Vagina (tissue), 2 donors: Measurements from ENCODE around the gene PTPRF. TPM values are rescaled to one million over a fixed set of nuclear protein-coding genes. Genes with fewer than 3 reads are reported as not detected.

Experiments used
- DNase-seq, 2 donors: peaks; one replicate each; pipeline ENCODE4 v3.0.0-alpha.2; 2017; ENCODE audit errors: extremely low spot score in 2 of 2
- H3K27ac ChIP-seq: fragments of 200-600 bp; sonication (generic); one replicate; pipeline ENCODE4 v1.5.1; 2019
- H3K27me3 ChIP-seq: fragments of 200-600 bp; sonication (generic); one replicate; pipeline ENCODE4 v1.5.1; 2019
- H3K36me3 ChIP-seq, 2 donors: fragments of 200-600 bp; sonication (generic); one replicate each; pipeline ENCODE4 v1.5.1; 2017 to 2019
- H3K4me1 ChIP-seq: fragments of 200-600 bp; sonication (generic); one replicate; pipeline ENCODE4 v1.5.1; 2019
- H3K4me3 ChIP-seq, 2 donors: fragments of 200-600 bp; sonication (generic); 1 replicate in 1 of 2; 2 replicates in 1 of 2; pipeline ENCODE4 v1.5.1; 2016 to 2019
- H3K9me3 ChIP-seq: fragments of 200-600 bp; sonication (generic); one replicate; pipeline ENCODE4 v1.5.1; 2019
- POLR2A ChIP-seq, 2 donors: fragments of 450-650 bp; IDR thresholded peaks; one replicate each; pipeline ENCODE4 v1.6.1; 2017; ENCODE audit warnings: antibody characterized with exemption in 2 of 2, mild to moderate bottlenecking in 2 of 2, moderate library complexity in 2 of 2
- POLR2AphosphoS5 ChIP-seq, 2 donors: sonication (generic); formaldehyde crosslinking; IDR thresholded peaks; one replicate each; pipeline ENCODE4 v1.9.0; 2017; ENCODE audit warnings: antibody characterized with exemption in 2 of 2, mild to moderate bottlenecking in 2 of 2, low read depth in 1 of 2; ENCODE audit not compliant: insufficient read depth in 1 of 2
- intact Hi-C: fragments of 100-400 bp; cut with DNase I; formaldehyde crosslinking; loops from one replicate; pipeline ENCODE4 v1.15.1; 2023
- total RNA-seq: library from RNA; depleted of rRNA; stranded (reverse); fragments of >200 nt; gene quantifications from one replicate; pipeline ENCODE4 v1.2.3, GENCODE V29; 2016
- TF ChIP-seq, protein P1 (sequence below), 3 experiments: fragments of 450-650 bp in 2 of 3; fragments of 200-600 bp in 1 of 3; sonication (generic) in 1 of 3; IDR thresholded peaks; one replicate each; pipeline ENCODE4 v1.5.1; 2017 to 2019; ENCODE audit warnings: antibody characterized with exemption in 3 of 3, mild to moderate bottlenecking in 2 of 3, moderate library complexity in 2 of 3

PTPRF gene
- total RNA-seq, 1 donor from 2014 or later: 139 TPM

DNA sequence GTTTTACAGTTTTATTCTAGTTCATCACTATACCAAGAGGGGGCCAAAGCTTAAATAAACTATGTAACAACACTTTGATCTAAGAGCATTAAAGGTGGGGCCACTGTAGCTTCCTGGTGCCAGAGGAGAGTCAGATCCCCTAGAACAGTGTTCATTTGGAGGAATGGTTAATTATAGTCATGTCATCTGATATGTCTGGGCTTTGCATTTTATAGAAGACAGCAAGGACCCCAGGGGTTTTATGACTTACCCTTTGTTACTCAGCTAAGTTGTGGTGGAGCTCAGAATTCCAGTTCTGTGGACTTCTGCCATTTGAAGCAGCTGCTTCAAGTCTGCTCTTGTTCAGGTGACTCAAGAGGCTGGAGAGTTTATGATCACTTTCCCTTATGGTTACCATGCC, 135.9 kb downstream of the PTPRF start:
- intact Hi-C loops: no loop called here
- no peaks in the 10 kb centered on the region for H3K9me3 ChIP-seq
- no peak overlapping the region for H3K4me3 ChIP-seq
- H3K27me3 ChIP-seq: no peaks in the 10 kb centered on the region
- peaks cover 11% of the 10 kb centered on the region for H3K4me1 ChIP-seq
- no peak for DNase-seq
- TF ChIP-seq POLR2AphosphoS5 (IDR thresholded peaks at IDR 0.05; ENCODE audit: insufficient read depth in 1 of 2, low read depth in 1 of 2): peak in 1 of 2 donors; percentile 38
- no peak for TF ChIP-seq POLR2A (IDR thresholded peaks at IDR 0.05)
- H3K27ac ChIP-seq: no peak overlapping the region
- H3K36me3 ChIP-seq: peaks cover 3 to 99% of the 10 kb centered on the region in 2 donors

DNA sequence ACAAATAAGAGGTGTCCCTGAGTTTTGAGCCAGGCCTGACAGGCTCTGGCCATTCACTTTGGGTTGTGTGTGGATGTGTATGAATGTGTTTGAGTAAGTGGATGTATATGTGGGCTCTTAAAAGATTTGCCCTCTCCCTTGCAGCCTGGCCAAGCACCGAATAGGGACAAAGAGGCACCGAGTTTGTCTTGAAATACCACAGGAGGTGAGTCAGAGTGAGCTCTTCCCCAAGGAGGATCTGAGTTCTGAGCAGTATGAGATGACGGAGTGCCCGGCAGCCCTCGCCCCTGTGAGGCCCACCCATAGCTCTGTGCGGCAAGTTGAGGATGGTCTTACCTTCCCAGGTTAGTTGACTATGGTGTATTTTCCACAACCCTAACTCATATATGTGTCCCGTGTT, 138.3 kb downstream of the PTPRF start:
- TF ChIP-seq POLR2A (IDR thresholded peaks at IDR 0.05): no peak
- TF ChIP-seq, protein P1, sequence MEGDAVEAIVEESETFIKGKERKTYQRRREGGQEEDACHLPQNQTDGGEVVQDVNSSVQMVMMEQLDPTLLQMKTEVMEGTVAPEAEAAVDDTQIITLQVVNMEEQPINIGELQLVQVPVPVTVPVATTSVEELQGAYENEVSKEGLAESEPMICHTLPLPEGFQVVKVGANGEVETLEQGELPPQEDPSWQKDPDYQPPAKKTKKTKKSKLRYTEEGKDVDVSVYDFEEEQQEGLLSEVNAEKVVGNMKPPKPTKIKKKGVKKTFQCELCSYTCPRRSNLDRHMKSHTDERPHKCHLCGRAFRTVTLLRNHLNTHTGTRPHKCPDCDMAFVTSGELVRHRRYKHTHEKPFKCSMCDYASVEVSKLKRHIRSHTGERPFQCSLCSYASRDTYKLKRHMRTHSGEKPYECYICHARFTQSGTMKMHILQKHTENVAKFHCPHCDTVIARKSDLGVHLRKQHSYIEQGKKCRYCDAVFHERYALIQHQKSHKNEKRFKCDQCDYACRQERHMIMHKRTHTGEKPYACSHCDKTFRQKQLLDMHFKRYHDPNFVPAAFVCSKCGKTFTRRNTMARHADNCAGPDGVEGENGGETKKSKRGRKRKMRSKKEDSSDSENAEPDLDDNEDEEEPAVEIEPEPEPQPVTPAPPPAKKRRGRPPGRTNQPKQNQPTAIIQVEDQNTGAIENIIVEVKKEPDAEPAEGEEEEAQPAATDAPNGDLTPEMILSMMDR (IDR thresholded peaks at IDR 0.05): no peak
- TF ChIP-seq POLR2AphosphoS5 (IDR thresholded peaks at IDR 0.05; ENCODE audit: insufficient read depth in 1 of 2, low read depth in 1 of 2): no peak
- H3K9me3 ChIP-seq: no peaks in the 10 kb centered on the region
- peaks cover 3 to 93% of the 10 kb centered on the region in 2 donors for H3K36me3 ChIP-seq
- no peak for DNase-seq
- peaks cover 13% of the 10 kb centered on the region for H3K4me1 ChIP-seq
- no peak overlapping the region for H3K27ac ChIP-seq
- no peaks in the 10 kb centered on the region for H3K27me3 ChIP-seq
- H3K4me3 ChIP-seq: no peak overlapping the region
- intact Hi-C loops: no loop called here

DNA sequence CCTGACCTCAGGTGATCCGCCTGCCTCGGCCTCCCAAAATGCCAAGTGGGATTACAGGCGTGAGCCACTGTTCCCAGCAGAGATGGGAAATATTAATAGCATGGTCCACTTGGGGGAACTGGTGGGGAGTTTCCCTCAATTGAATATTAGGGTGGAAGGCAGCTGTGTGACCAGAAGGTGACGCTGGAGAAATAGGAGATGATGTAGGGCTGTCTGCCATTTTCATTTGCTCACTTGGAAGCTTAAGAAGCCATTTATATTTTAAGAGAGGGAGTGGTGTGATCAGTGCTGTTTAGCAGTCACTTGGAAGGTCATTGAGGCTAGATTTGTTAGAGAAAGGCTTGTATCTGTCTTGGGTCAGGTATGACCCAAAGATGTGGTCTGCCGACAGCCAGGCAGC, 139.2 kb downstream of the PTPRF start:
- DNase-seq: no peak
- peaks cover 17% of the 10 kb centered on the region for H3K4me1 ChIP-seq
- no peaks in the 10 kb centered on the region for H3K27me3 ChIP-seq
- H3K27ac ChIP-seq: no peak overlapping the region
- no peaks in the 10 kb centered on the region for H3K9me3 ChIP-seq
- peaks cover 3 to 93% of the 10 kb centered on the region in 2 donors for H3K36me3 ChIP-seq
- intact Hi-C loops: no loop called here
- no peak overlapping the region for H3K4me3 ChIP-seq
- no peak for TF ChIP-seq POLR2A (IDR thresholded peaks at IDR 0.05)
- no peak for TF ChIP-seq POLR2AphosphoS5 (IDR thresholded peaks at IDR 0.05; ENCODE audit: insufficient read depth in 1 of 2, low read depth in 1 of 2)
- TF ChIP-seq, protein P1 (IDR thresholded peaks at IDR 0.05): no peak

DNA sequence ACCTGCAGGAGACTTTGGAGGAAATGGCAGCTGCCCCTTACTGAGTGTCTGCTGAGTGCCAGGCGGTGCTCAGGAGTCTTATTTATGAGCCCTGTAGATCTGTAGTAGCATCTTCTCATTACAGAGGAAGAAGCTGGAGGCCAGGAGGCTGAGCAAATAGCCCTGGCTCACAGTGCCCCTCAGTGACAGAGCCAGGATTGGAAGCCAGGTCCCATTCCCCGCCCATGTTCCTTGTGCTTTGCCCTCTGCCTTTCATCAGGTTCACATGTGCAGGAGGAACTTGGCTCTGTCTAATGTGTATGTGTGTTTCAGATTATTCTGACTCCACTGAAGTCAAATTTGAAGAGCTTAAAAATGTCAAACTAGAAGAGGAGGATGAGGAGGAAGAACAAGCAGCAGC, 140.5 kb downstream of the PTPRF start:
- TF ChIP-seq POLR2AphosphoS5 (IDR thresholded peaks at IDR 0.05; ENCODE audit: insufficient read depth in 1 of 2, low read depth in 1 of 2) (no peak), POLR2A (IDR thresholded peaks at IDR 0.05) (no peak)
- peaks cover 9% of the 10 kb centered on the region for H3K4me1 ChIP-seq
- H3K27me3 ChIP-seq: no peaks in the 10 kb centered on the region
- intact Hi-C loops: no loop called here
- DNase-seq: no peak
- no peak overlapping the region for H3K4me3 ChIP-seq
- H3K27ac ChIP-seq: no peak overlapping the region
- H3K9me3 ChIP-seq: no peaks in the 10 kb centered on the region
- H3K36me3 ChIP-seq: peaks cover 0 to 80% of the 10 kb centered on the region in 2 donors

DNA sequence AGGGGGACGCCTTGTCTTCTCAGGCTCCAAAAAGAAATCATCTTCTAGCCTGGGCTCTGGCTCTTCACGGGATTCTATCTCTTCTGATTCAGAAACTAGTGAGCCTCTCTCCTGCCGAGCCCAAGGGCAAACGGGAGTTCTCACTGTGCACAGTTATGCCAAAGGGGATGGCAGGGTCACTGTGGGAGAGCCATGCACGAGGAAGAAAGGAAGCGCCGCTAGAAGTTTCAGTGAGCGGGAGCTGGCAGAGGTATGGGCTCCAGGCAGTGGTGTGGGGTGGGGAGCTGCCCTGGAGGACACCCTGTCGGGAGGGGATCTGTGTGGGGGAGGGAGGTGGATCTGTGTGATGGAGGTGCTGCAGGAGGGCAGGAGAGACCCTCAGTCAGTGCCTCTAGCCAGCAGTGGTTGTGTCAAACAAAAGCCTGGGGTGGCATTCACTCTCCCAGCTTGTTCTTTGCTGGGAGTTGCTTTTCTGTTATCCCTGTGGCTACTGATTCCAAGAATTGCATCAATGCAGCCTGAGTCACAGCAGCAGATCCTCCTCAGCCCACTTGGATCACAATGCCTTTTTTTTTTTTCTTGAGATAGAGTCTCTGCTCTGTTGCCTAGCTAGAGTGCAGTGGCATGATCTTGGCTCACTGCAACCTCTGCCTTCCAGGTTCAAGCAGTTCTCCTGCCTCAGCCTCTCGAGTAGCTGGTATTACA, 141.1 kb downstream of the PTPRF start:
- TF ChIP-seq POLR2A (IDR thresholded peaks at IDR 0.05): no peak
- TF ChIP-seq, protein P1 (IDR thresholded peaks at IDR 0.05): no peak
- TF ChIP-seq POLR2AphosphoS5 (IDR thresholded peaks at IDR 0.05; ENCODE audit: insufficient read depth in 1 of 2, low read depth in 1 of 2): no peak
- Histone ChIP-seq H3K36me3 (peaks cover 0 to 74% of the 10 kb centered on the region in 2 donors), H3K4me1 (peaks cover 9% of the 10 kb centered on the region), H3K9me3 (no peaks in the 10 kb centered on the region), H3K27me3 (no peaks in the 10 kb centered on the region), H3K4me3 (no peak overlapping the region), H3K27ac (no peak overlapping the region)
- no peak for DNase-seq
- intact Hi-C loops: no loop called here

DNA sequence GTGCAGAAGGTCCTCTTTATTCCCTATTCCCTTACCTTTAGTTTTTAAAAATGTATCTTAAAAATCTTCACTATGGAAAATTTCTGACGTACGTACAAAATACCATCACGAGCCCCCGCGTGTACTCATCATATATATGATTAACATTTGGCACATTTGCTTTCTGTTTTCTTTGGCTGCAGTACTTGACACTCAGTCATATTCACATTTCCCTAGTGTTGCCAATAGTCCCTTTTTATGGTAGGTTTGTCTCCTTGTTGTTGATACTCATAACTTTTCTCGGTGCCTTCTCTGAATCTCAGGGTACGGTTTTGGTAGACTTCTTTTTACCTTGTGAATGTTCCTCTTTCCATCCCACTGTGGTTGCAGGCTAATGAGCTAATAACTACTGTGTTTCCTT, 142.6 kb downstream of the PTPRF start:
- intact Hi-C loops: no loop called here
- H3K27me3 ChIP-seq: no peaks in the 10 kb centered on the region
- no peak overlapping the region for H3K4me3 ChIP-seq
- no peak overlapping the region for H3K27ac ChIP-seq
- DNase-seq: no peak
- H3K9me3 ChIP-seq: no peaks in the 10 kb centered on the region
- TF ChIP-seq, protein P1 (IDR thresholded peaks at IDR 0.05): no peak
- TF ChIP-seq POLR2A (IDR thresholded peaks at IDR 0.05) (no peak), POLR2AphosphoS5 (IDR thresholded peaks at IDR 0.05; ENCODE audit: insufficient read depth in 1 of 2, low read depth in 1 of 2) (no peak)
- peaks cover 9% of the 10 kb centered on the region for H3K4me1 ChIP-seq
- peaks cover 0 to 59% of the 10 kb centered on the region in 2 donors for H3K36me3 ChIP-seq
